Activated naive CD4-positive, alpha-beta T cell treated with Interleukin-2 at 50 U/mL for 16 hours (primary cell): ENCODE measurements around the gene VSIG8.

ENCODE experiments used
- DNase-seq: peaks from one replicate; pipeline ENCODE4 v3.0.0-alpha.2; 2020

VSIG8 gene

DNA sequence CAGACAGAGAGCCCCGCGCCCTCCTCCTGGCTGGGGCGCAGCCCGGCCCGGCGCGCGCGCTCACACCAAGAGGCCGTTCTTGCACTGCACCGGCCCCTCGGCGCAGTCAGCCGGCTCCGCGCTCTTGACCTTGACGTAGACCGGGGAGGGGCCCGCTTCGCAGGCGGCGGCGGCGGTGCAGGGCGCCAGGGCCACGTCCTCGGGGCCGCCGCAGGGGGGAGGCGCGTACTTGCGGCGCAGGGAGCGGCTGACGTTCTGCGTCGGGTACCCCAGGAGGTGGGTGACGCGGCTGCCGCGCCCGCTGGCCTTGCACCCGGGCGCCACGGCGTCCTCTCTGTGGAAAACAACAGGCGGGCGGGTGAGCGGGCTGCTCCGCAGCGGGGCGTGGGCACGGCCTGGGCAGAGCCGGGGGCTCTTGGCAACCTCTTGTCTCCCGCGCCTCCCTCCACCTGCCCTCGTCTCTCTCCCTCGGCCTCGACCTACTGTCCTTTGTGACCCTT lies 7.7 kb downstream of the VSIG8 start:
- peak; percentile 77 for DNase-seq

DNA sequence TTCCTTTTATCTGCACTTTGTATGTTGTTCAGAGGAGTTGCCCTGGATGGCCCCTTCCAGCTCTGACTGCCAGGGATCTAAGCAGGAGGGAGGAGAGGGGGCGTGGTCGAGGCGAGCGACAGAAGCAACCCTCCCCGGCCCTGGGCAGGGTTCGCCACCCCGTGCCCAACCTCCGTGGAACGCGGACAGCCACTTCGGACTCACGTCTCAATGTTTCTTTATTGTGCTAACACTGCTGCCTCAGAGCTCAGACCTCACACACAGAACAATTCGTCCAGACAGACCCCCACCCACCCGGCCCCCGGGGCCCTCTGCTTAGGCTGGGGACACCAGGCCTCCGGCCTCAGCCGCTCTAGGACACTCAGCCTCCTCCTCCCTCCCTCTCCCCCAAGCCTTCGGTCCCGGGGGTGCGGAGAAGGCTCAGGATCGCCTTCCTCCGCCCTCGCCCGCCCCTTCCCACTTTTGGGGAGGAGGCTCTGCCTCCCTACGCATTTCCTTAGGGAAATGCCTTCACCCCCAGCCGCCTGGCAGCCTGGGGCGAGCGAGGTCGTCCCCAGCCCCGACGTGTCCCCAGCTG lies 8.3 kb downstream of the VSIG8 start:
- peak; percentile 18 for DNase-seq

DNA sequence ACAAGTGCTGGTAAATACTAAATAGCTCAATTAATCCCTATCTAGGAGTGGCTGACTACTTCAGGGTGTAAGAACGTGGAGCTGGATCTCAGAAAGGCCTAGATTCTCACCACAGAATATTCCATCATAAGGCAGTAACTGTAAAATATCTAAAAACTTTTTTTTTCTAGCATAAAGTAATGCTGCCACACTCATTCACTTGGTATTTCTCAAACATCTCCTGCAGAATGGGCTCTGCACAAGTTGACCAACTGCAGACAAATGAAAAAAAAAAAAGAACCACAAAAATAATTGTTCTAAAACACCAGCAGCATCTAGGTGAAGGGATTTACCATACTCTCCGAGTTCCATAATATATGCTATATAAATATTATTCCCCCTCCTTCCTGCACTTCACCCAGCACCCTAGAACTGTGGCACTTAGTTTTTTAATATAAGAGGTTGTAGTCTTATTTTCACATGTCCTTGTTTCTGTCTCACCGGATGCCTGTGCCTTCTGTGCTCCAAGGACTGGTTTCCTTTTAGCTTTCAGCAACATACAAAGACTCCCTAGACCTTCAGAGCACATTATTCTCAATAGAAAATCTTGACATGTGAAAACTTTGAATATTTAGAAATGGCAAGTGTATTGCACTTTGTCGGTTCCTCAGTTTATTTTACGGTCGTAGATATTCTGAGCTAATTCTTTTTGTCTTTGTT lies 8.9 kb downstream of the VSIG8 start:
- no peak for DNase-seq

DNA sequence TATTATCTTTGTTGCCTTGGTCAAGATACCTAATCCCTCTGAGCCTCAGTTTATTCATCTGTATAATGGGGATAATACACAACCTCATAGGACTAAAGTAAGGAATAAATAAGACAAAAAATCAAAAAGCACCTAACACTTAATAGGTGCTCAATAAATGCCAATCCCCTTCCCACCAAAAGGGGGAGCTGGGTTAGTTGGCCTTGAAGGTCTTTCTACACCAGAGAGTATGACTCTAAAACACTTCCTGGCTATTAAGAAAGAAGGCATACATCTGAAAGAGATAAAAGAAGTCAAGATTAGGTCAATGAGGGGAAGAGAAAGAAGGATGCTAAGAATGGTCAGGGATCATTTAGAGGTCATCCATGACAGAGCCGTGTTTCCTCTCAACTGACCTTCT lies 11.1 kb downstream of the VSIG8 start:
- DNase-seq = no peak

GRCh38 chr1:159849626-159850366 lies 12.7 kb downstream of the VSIG8 start:
- DNase-seq = no peak

DNA sequence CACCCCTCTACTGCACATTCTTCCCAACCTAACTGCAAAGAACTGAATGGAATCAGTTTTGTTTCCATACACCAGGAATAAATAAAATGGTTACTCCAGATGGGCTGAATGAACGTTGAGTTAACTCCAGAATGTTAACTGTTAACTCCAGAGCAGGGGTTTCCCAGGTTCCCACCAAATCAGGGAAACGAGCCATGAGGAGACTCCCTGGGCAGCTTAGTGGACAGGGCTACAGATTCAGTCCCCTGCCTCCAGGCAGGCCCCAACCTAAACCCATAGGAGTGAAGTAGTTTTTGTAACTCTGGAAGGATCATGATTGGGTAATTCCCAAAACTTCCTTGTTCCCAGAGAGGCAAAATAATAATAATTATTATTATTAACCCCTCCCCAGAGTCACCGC lies 14.1 kb downstream of the VSIG8 start:
- no peak for DNase-seq

DNA sequence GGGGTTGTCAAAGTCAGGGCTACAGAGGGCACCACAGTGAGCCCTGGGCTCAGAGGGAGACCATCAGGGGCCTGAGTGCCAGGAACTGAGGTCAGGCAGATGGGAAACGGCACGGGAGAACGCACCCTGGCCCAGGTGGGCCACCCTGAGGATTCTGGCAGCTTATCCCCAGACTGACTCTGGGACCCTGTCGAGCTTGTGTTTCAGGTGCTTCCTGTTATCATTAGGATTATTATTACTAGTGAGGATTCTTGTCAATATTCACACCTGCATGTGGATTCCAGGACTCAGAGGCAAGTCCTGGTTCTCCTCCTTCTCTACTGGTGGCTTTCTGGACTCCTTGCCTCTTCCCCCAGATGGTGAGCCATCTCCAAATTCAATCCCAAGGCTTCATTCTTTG lies 15.2 kb downstream of the VSIG8 start:
- DNase-seq = no peak

- no peak for DNase-seq
Measured at GRCh38 chr1:159845751-159846629, 16.5 kb downstream of the VSIG8 start.

DNA sequence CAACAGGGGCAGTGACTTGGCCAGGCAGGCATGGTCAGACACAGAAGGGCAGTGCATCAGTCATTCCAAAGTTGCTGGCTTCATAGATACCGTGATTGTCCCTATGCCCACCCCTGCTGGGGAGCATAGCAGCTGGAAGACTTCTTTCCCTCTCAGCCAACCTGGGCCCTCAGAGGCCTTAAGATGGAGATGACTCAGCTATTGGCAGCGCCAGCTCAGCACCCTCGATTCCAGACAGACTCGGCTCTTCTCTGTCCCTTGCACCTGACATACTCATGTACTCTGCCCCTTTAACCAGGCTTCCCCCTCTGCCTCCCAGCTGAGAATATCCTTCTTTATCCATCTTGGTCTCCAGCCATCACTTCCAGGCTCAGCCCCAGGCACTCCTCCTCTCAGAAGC lies 19.0 kb downstream of the VSIG8 start:
- no peak for DNase-seq

- DNase-seq = no peak
Measured at GRCh38 chr1:159841749-159842148, 20.7 kb downstream of the VSIG8 start.

GRCh38 chr1:159839116-159839849 lies 23.2 kb downstream of the VSIG8 start:
- no peak for DNase-seq

DNA sequence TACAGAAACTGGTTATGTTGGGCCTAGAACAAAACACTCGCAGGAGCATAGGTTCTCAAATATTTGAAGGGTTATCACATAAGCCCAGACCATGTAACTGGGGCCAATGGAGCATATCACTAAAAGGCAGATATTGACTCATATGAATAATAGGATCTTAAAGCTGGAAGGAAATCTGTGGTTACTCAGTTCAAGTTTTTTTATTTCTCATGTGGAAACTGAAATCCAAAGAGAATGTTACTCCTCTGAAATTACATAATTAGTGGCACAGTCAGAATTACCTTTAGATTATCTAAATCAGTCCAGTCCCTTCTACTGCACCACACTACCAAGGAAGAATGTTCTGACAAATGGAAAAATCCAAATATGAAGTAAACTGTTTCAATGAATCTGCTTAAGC lies 23.7 kb downstream of the VSIG8 start:
- DNase-seq = no peak

- DNase-seq = no peak
Measured at GRCh38 chr1:159835862-159836525, 26.5 kb downstream of the VSIG8 start.

DNA sequence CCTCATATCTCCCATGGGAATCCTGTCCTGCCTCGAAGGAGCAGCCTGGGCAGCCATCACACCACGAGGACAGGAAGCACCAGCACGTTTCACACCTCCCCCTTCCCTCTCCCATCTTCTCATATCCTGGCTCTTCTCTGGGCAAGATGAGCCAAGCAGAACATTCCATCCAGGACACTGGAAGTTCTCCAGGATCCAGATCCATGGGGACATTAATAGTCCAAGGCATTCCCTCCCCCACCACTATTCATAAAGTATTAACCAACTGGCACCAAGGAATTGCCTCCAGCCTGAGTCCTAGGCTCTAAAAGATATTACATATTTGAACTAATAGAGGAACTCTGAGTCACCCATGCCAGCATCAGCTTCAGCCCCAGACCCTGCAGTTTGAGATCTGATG lies 27.1 kb downstream of the VSIG8 start:
- DNase-seq = no peak

- no peak for DNase-seq
Measured at GRCh38 chr1:159832309-159832708, 30.1 kb downstream of the VSIG8 start.

DNA sequence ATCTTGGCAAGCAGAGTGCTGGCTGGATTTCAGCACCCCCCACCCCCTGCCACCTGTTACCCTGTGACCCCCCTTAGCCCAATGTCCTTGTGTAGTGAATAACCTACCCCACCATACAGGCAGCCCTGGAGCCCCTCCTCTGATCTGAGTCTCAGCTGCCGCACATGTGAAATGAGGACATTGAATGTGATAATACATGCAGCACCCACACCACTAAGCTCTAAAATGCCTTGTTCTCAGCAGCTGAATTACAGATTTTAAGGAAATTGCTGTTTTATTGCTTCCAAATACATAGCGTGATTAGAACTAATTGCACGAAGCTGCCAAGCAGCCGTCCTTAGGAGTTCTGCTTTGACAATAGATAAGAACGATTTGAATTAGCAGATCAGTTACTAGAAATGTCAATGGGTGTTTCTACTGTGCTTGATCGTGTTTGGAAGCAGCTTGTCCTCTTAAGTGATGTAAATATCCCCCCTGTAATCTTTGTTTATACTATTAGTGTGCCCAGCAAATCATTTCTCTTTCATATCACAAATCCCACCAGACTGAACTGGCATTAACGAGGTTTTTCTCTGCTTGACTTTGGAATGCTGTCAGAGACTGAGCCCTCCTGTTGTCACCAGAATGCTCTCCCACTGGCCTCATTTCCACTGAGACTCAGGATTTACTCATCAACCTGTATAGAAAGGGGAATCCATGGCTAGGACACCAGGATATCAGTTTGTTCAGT lies 30.9 kb downstream of the VSIG8 start:
- DNase-seq = no peak

- no peak for DNase-seq
Measured at GRCh38 chr1:159830722-159831121, 31.7 kb downstream of the VSIG8 start.

- DNase-seq = no peak
Measured at GRCh38 chr1:159829822-159830465, 32.5 kb downstream of the VSIG8 start.

DNA sequence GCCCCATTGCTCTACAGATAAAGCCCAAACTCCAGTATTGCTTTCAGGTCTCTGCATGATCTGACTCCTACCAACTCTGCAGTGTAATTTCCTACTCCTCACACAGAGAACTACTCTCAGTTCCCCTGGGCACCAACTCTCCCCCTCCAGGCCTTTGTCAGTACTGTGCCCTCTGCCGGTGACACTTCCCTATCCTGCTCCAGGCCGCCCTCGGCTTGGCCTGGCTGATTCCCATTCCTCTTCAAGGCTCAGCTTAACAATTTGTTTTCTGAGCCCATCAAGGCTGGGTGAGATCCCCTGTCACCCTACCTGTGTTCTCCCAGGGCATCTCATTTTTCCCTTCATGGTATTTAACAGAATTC lies 33.2 kb downstream of the VSIG8 start:
- DNase-seq = no peak

DNA sequence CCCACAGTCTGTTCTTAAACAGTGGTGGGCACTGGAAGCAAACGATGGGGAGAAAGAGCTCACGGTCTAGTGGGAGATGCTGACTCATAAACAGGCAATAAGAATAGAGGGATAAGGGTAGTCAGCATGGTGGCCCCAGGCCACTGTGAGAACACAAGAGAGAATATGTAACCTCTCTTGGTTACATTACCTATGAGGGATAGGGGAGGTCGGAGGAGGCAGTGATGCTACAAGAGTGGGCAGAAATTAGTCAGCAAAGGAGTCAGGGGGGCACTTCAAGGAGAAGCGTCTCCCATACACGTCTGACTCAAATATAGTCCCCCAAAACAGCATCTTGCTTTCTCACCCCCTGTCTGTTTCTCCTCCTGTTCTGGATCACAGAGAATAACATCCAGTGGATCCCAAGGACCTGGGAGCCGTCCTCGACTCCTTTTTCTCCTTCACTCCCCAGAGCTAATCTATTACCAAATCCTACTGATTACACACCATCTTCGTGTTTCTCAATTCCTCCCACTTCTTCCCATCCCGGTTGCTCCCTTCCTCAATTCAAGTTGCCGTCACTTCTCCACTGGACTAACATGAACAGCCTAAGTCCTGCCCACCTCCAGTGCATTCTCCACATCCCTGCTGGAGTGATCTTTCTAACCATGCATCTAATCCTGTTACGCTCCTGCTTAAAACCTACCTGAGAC lies 33.7 kb downstream of the VSIG8 start:
- no peak for DNase-seq
